PFSK-1 (cell line): ENCODE measurements around the gene PTPRQ.

Experiments
- POLR2AphosphoS5 ChIP-seq: IDR thresholded peaks from 2 replicates; pipeline ENCODE4 v1.6.1; 2012; ENCODE audit warnings: low read depth, mild to moderate bottlenecking, control low read depth, low read length, moderate library complexity
- SIN3A ChIP-seq: IDR thresholded peaks from 2 replicates; pipeline ENCODE4 v1.6.1; 2012; ENCODE audit warnings: mild to moderate bottlenecking, low read length, moderate library complexity, borderline replicate concordance; ENCODE audit not compliant: insufficient read depth
- TAF1 ChIP-seq: IDR thresholded peaks from 2 replicates; pipeline ENCODE4 v1.6.1; 2012; ENCODE audit warnings: low read length, control low read depth, borderline replicate concordance; ENCODE audit not compliant: insufficient read depth

DNA sequence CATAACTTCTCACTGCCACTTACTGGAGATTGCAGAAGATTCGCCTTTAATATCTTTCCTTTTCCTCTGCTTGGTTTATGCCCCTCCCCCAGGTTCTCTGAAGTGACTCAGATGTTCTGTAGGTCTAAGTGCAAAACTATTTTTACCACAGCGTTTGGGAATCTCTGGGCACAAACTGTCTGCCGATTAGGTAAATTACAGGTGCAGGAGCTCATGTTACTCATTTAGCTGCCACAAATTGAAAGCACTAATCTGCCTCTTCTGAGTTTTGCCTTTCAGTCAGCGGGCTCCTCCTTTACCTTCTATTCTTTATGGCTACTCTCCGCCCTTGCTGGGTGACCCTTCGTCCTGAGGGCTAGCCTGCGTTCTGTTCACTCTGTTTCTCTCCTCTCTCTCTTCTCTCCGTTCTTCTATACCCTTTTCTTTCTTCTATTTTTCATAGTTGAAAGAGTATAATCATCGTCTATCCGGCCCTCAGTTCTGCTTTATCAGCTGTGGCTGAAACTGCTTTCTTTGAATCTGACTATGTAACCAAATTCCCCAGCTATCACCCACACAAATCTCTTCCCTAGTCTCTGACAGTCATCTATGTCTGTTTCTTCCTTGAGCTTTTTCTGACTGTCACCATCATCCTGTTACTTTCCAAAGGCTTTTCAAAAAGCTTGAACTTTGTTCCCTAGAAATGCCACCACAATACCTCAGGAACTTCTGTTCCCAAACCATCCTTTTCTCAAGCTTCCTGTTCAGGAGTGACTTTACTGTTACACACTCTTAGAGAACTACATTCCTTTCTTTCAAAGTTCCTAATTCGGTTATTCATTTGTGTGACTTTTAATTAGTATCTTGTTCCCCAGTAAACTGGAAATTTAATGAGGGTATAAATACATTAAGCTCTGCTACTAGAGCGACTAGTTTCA, 259.1 kb downstream of the PTPRQ start:
- TF ChIP-seq SIN3A (no peak), TAF1 (no peak), POLR2AphosphoS5 (no peak)
